HCT116 (cell line): ENCODE measurements around the gene NFIB. TPM values are rescaled to one million over a fixed set of nuclear protein-coding genes. Genes with fewer than 3 reads are reported as not detected.

Experiments used
- ATAC-seq: fragments of 200-7000 bp; cut with Tn5 transposase; 2 replicates; pipeline ENCODE4 v1.9.1; 2020; ENCODE audit warnings: mild to moderate bottlenecking, moderate library complexity
- BruUV-seq: library from RNA; stranded (reverse); fragments of 400-500 nt; replicated peaks from 2 replicates; lab custom pipeline; 2021; lab: Mats Ljungman, UMichigan
- CTCF ChIA-PET: fragments of 300-600 bp; sonication (Branson Sonifier 250); formaldehyde crosslinking; loops from one replicate; lab custom pipeline; 2021; ENCODE audit warnings: antibody characterized with exemption; lab: Charles Lee
- POLR2A ChIA-PET: fragments of 300-600, 350-600 bp; sonication (Branson Sonifier 250); formaldehyde crosslinking; loops from one replicate; lab custom pipeline; 2021; ENCODE audit warnings: antibody characterized with exemption; lab: Charles Lee
- RAD21 ChIA-PET, 2 experiments: fragments of 300-600 bp; sonication (Branson Sonifier 250); formaldehyde crosslinking; loops; one replicate each; lab custom pipeline; 2023; ENCODE audit warnings: low total read pairs in 2 of 2; ENCODE audit not compliant: uncharacterized antibody in 2 of 2, unreplicated experiment in 2 of 2, low non-redundant PET in 1 of 2; lab: Charles Lee
- DNase-seq: peaks from one replicate; pipeline ENCODE4 v3.0.0-alpha.2; 2010; ENCODE audit warnings: low read depth, low spot score
- H2AFZ ChIP-seq: fragments of 200-600 bp; shearing (Covaris generic), sonication (generic); 2 replicates; pipeline ENCODE4 v1.6.1; 2017; ENCODE audit warnings: low read depth, mixed run types, mixed read lengths, antibody characterized with exemption, low read length; ENCODE audit not compliant: poor library complexity, severe bottlenecking
- H3K27ac ChIP-seq: 2 replicates; pipeline ENCODE4 v1.5.1; 2012; ENCODE audit warnings: low read depth, low read length
- H3K27me3 ChIP-seq: fragments of 200-600 bp; sonication (generic); 2 replicates; pipeline ENCODE4 v1.6.1; 2016; ENCODE audit warnings: mixed run types, low read length, mixed read lengths; ENCODE audit not compliant: insufficient read depth
- H3K36me3 ChIP-seq, 2 experiments: fragments of 200-500 bp in 1 of 2; fragments of 200-600 bp in 1 of 2; sonication (Bioruptor generic) in 1 of 2; sonication (generic) in 1 of 2; 2 replicates each; pipeline versions ENCODE4 v1.5.1 to v1.6.1; 2014 to 2016; ENCODE audit warnings: low read length in 2 of 2, inconsistent platforms in 1 of 2, mixed read lengths in 1 of 2, mixed run types in 1 of 2; ENCODE audit not compliant: insufficient read depth in 2 of 2, control insufficient read depth in 1 of 2
- H3K4me1 ChIP-seq, 2 experiments: fragments of 200-600 bp in 1 of 2; sonication (generic) in 1 of 2; 2 replicates each; pipeline versions ENCODE4 v1.5.1 to v1.6.1; 2012 to 2017; ENCODE audit warnings: low read length in 2 of 2, inconsistent platforms in 1 of 2, mild to moderate bottlenecking in 1 of 2, mixed read lengths in 1 of 2, mixed run types in 1 of 2, moderate library complexity in 1 of 2; ENCODE audit not compliant: insufficient read depth in 2 of 2, control insufficient read depth in 1 of 2
- H3K4me2 ChIP-seq: fragments of 200-600 bp; sonication (generic); 2 replicates; pipeline ENCODE4 v1.6.1; 2017; ENCODE audit warnings: mixed run types, low read length, mixed read lengths
- H3K4me3 ChIP-seq, 2 experiments: fragments of 200-600 bp in 1 of 2; sonication (generic) in 1 of 2; replicated peaks in 1 of 2; 2 replicates each; pipeline ENCODE4 v1.5.1; 2011 to 2016; ENCODE audit warnings: low read length in 2 of 2, control low read depth in 1 of 2, low read depth in 1 of 2, mild to moderate bottlenecking in 1 of 2, mixed read lengths in 1 of 2, mixed run types in 1 of 2
- H3K79me2 ChIP-seq: fragments of 200-600 bp; sonication (generic); 2 replicates; pipeline ENCODE4 v1.6.1; 2017; ENCODE audit warnings: mild to moderate bottlenecking, mixed run types, low read length, moderate library complexity, mixed read lengths; ENCODE audit not compliant: insufficient read depth
- H3K9ac ChIP-seq: fragments of 200-600 bp; sonication (generic); 2 replicates; pipeline ENCODE4 v1.6.1; 2016; ENCODE audit warnings: low read length, mixed read lengths
- H3K9me2 ChIP-seq: fragments of 200-600 bp; sonication (generic), shearing (Covaris generic); 2 replicates; pipeline ENCODE4 v1.6.1; 2017; ENCODE audit warnings: mixed run types, mild to moderate bottlenecking, moderate library complexity; ENCODE audit not compliant: insufficient read depth
- H3K9me3 ChIP-seq, 2 experiments: fragments of 200-500 bp in 1 of 2; fragments of 200-600 bp in 1 of 2; sonication (Bioruptor generic) in 1 of 2; sonication (generic) in 1 of 2; 2 replicates each; pipeline ENCODE4 v1.6.1; 2014 to 2017; ENCODE audit warnings: low read length in 2 of 2, mixed read lengths in 2 of 2, inconsistent platforms in 1 of 2, low read depth in 1 of 2, mild to moderate bottlenecking in 1 of 2, mixed run types in 1 of 2, moderate library complexity in 1 of 2; ENCODE audit not compliant: control insufficient read depth in 1 of 2, insufficient read depth in 1 of 2
- H4K20me1 ChIP-seq: fragments of 200-600 bp; sonication (generic), shearing (Covaris generic); 2 replicates; pipeline ENCODE4 v1.6.1; 2017; ENCODE audit warnings: mixed run types, mild to moderate bottlenecking, moderate library complexity; ENCODE audit not compliant: insufficient read depth
- CBX3 ChIP-seq: IDR thresholded peaks from 2 replicates; pipeline ENCODE4 v1.6.1; 2012; ENCODE audit warnings: low read depth
- CEBPB ChIP-seq: IDR thresholded peaks from 2 replicates; pipeline ENCODE4 v1.6.1; 2012; ENCODE audit warnings: low read depth
- CTCF ChIP-seq, 3 experiments: fragments of 200-600 bp in 1 of 3; sonication (generic) in 1 of 3; IDR thresholded peaks in 2 of 3; conservative IDR thresholded peaks in 1 of 3; 2 replicates each; pipeline ENCODE4 v1.5.1; 2012 to 2017; ENCODE audit warnings: low read depth in 2 of 3, low read length in 2 of 3, antibody characterized with exemption in 1 of 3, borderline replicate concordance in 1 of 3, control low read depth in 1 of 3, mild to moderate bottlenecking in 1 of 3, mixed read lengths in 1 of 3, mixed run types in 1 of 3, moderate library complexity in 1 of 3; ENCODE audit not compliant: insufficient read depth in 1 of 3
- EGR1 ChIP-seq: IDR thresholded peaks from 2 replicates; pipeline ENCODE4 v1.6.1; 2012; ENCODE audit warnings: low read depth
- MAX ChIP-seq: IDR thresholded peaks from 2 replicates; pipeline ENCODE4 v1.6.1; 2012
- POLR2AphosphoS5 ChIP-seq: IDR thresholded peaks from 2 replicates; pipeline ENCODE4 v1.6.1; 2011; ENCODE audit warnings: mild to moderate bottlenecking, low read depth, low read length, moderate library complexity
- RAD21 ChIP-seq: IDR thresholded peaks from 2 replicates; pipeline ENCODE4 v1.6.1; 2012; ENCODE audit warnings: low read depth, mild to moderate bottlenecking
- SIN3A ChIP-seq: IDR thresholded peaks from 2 replicates; pipeline ENCODE4 v1.6.1; 2012; ENCODE audit warnings: low read depth
- SP1 ChIP-seq: IDR thresholded peaks from 2 replicates; pipeline ENCODE4 v1.6.1; 2012; ENCODE audit warnings: low read depth
- SRF ChIP-seq: IDR thresholded peaks from 2 replicates; pipeline ENCODE4 v1.6.1; 2012; ENCODE audit warnings: low read depth
- YY1 ChIP-seq: IDR thresholded peaks from 2 replicates; pipeline ENCODE4 v1.6.1; 2011; ENCODE audit warnings: low read length, low read depth, moderate library complexity, mild to moderate bottlenecking; ENCODE audit not compliant: insufficient replicate concordance; ENCODE audit errors: extremely low read depth
- ZFX ChIP-seq: fragments of 450-650 bp; IDR thresholded peaks from 2 replicates; pipeline ENCODE4 v1.6.1; 2017
- ZNF274 ChIP-seq: fragments of 200-500 bp; sonication (Bioruptor generic); IDR thresholded peaks from 2 replicates; pipeline ENCODE4 v1.6.1; 2014; ENCODE audit warnings: mild to moderate bottlenecking, low read depth, low read length, inconsistent platforms
- intact Hi-C: fragments of 100-400 bp; cut with micrococcal nuclease; formaldehyde crosslinking; loops from 2 replicates; pipeline ENCODE4 v1.10.0; 2022
- total RNA-seq: library from RNA; stranded (reverse); gene quantifications from one replicate; pipeline ENCODE4 v1.2.1, GENCODE V29; 2021; ENCODE audit not compliant: unreplicated experiment
- TF ChIP-seq, protein P1 (sequence below): IDR thresholded peaks from 2 replicates; pipeline ENCODE4 v1.6.1; 2012; ENCODE audit warnings: low read depth

Gene NFIB
- total RNA-seq, 1 experiment from 2014 or later = 6.6 TPM

- no peaks in the 10 kb centered on the region for H3K36me3 ChIP-seq
- H2AFZ ChIP-seq = no peak overlapping the region
- intact Hi-C loops = no loop called here
- POLR2A ChIA-PET = no interaction called here
- no peaks in the 10 kb centered on the region for H4K20me1 ChIP-seq
- no peak for DNase-seq
- 0 out of 2 replicates have a peak, but pooled peaks cover under 1% of the 10 kb centered on the region for H3K27me3 ChIP-seq
- H3K27ac ChIP-seq = no peak overlapping the region
- H3K9ac ChIP-seq = no peak overlapping the region
- H3K4me3 ChIP-seq = no peak overlapping the region
- H3K9me3 ChIP-seq = no peaks in the 10 kb centered on the region
- BruUV-seq = no TSS peak
- CTCF ChIA-PET = no interaction called here
- H3K79me2 ChIP-seq = no peaks in the 10 kb centered on the region
- no peak overlapping the region for H3K4me2 ChIP-seq
- TF ChIP-seq, protein P1, sequence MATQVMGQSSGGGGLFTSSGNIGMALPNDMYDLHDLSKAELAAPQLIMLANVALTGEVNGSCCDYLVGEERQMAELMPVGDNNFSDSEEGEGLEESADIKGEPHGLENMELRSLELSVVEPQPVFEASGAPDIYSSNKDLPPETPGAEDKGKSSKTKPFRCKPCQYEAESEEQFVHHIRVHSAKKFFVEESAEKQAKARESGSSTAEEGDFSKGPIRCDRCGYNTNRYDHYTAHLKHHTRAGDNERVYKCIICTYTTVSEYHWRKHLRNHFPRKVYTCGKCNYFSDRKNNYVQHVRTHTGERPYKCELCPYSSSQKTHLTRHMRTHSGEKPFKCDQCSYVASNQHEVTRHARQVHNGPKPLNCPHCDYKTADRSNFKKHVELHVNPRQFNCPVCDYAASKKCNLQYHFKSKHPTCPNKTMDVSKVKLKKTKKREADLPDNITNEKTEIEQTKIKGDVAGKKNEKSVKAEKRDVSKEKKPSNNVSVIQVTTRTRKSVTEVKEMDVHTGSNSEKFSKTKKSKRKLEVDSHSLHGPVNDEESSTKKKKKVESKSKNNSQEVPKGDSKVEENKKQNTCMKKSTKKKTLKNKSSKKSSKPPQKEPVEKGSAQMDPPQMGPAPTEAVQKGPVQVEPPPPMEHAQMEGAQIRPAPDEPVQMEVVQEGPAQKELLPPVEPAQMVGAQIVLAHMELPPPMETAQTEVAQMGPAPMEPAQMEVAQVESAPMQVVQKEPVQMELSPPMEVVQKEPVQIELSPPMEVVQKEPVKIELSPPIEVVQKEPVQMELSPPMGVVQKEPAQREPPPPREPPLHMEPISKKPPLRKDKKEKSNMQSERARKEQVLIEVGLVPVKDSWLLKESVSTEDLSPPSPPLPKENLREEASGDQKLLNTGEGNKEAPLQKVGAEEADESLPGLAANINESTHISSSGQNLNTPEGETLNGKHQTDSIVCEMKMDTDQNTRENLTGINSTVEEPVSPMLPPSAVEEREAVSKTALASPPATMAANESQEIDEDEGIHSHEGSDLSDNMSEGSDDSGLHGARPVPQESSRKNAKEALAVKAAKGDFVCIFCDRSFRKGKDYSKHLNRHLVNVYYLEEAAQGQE = no peak
- no peak for TF ChIP-seq CBX3
- no peak for TF ChIP-seq SIN3A
- no peak for TF ChIP-seq CEBPB
- no peak for TF ChIP-seq SP1
- no peaks in the 10 kb centered on the region for H3K4me1 ChIP-seq
- RAD21 ChIA-PET = no interaction called here
- ATAC-seq = no peak
- no peaks in the 10 kb centered on the region for H3K9me2 ChIP-seq
Measured at GRCh38 chr9:14348373-14349145, 34.6 kb upstream of the NFIB start.

- POLR2A ChIA-PET = no interaction called here
- Histone ChIP-seq H3K27me3 (peaks cover 6% of the 10 kb centered on the region; the same call in 1 of the 2 replicates), H3K4me1 (no peaks in the 10 kb centered on the region), H3K4me3 (no peak overlapping the region), H4K20me1 (no peaks in the 10 kb centered on the region), H2AFZ (no peak overlapping the region), H3K9me2 (no peaks in the 10 kb centered on the region), H3K4me2 (no peak overlapping the region), H3K27ac (no peak overlapping the region), H3K9ac (no peak overlapping the region), H3K36me3 (no peaks in the 10 kb centered on the region), H3K79me2 (no peaks in the 10 kb centered on the region), H3K9me3 (no peaks in the 10 kb centered on the region)
- CTCF ChIA-PET = no interaction called here
- ATAC-seq = no peak
- intact Hi-C loops = no loop called here
- BruUV-seq = no TSS peak
- no peak for DNase-seq
- RAD21 ChIA-PET = no interaction called here
- no peak for TF ChIP-seq ZNF274
- no peak for TF ChIP-seq EGR1
- TF ChIP-seq YY1 = no peak
- no peak for TF ChIP-seq MAX
- no peak for TF ChIP-seq SP1
- no peak for TF ChIP-seq CEBPB
- TF ChIP-seq CTCF (IDR thresholded peaks at IDR 0.05 in 2 of 3, conservative IDR thresholded peaks at IDR 0.05 in 1 of 3; ENCODE audit: borderline replicate concordance in 1 of 3, insufficient read depth in 1 of 3, low read depth in 2 of 3, low read length in 2 of 3) = no peak
- TF ChIP-seq POLR2AphosphoS5 = no peak
- no peak for TF ChIP-seq RAD21
- TF ChIP-seq ZFX = no peak
- no peak for TF ChIP-seq SRF
- no peak for TF ChIP-seq SIN3A
Measured at GRCh38 chr9:14348123-14348372, 34.1 kb upstream of the NFIB start.
